AG04450 (cell line): ENCODE measurements around the gene SIN3B. TPM values are rescaled to one million over a fixed set of nuclear protein-coding genes. Genes with fewer than 3 reads are reported as not detected.

ENCODE experiments used
- CTCF ChIA-PET: fragments of 300-600, 350-600 bp; formaldehyde crosslinking; extraction: SDS; loops from one replicate; lab custom pipeline; 2022; ENCODE audit warnings: antibody characterized with exemption, inconsistent platforms; lab: Charles Lee
- POLR2A ChIA-PET: fragments of 350-600 bp; formaldehyde crosslinking; extraction: SDS; loops from one replicate; lab custom pipeline; 2021; ENCODE audit warnings: antibody characterized with exemption, inconsistent platforms; lab: Yijun Ruan, JAX
- DNase-seq: peaks from one replicate; pipeline ENCODE4 v3.0.0-alpha.2; 2011; ENCODE audit warnings: low read depth, low spot score
- H3K27ac ChIP-seq: one replicate; pipeline ENCODE4 v1.5.1; 2012; ENCODE audit warnings: low read depth, low read length, control low read depth
- H3K27me3 ChIP-seq: one replicate; pipeline ENCODE4 v1.6.0; 2012; ENCODE audit warnings: low read length; ENCODE audit not compliant: control insufficient read depth, insufficient read depth
- H3K4me3 ChIP-seq: 2 replicates; pipeline ENCODE4 v1.5.1; 2011; ENCODE audit warnings: mild to moderate bottlenecking, low read depth, low read length, control low read depth
- H3K9me3 ChIP-seq: 2 replicates; pipeline ENCODE4 v1.5.1; 2012; ENCODE audit warnings: low read length; ENCODE audit not compliant: control insufficient read depth, insufficient read depth
- CTCF ChIP-seq: IDR thresholded peaks from 2 replicates; pipeline ENCODE4 v1.5.1; 2011; ENCODE audit warnings: low read depth, low read length, control low read depth, inconsistent platforms
- polyA plus RNA-seq: library from polyadenylated mRNA; depleted of rRNA; stranded (reverse); fragments of >200 nt; gene quantifications from 2 replicates; pipeline ENCODE4 v1.2.3, GENCODE V29; 2011

Gene SIN3B
- polyA plus RNA-seq, 1 experiment = 18.8 TPM

- TF ChIP-seq CTCF = no peak
- CTCF ChIA-PET = no interaction called here
- Histone ChIP-seq H3K9me3 (peaks cover 44% of the 10 kb centered on the region), H3K27ac (no peak overlapping the region), H3K4me3 (no peak overlapping the region), H3K27me3 (peaks cover 4% of the 10 kb centered on the region)
- no peak for DNase-seq
- POLR2A ChIA-PET = no interaction called here
Measured at GRCh38 chr19:16917401-16917800, 88.2 kb downstream of the SIN3B start.

GRCh38 chr19:16919496-16919895 is 90.3 kb downstream of the SIN3B start:
- Histone ChIP-seq H3K9me3 (peaks cover 24% of the 10 kb centered on the region), H3K4me3 (no peak overlapping the region), H3K27me3 (peaks cover 4% of the 10 kb centered on the region), H3K27ac (no peak overlapping the region)
- POLR2A ChIA-PET = no interaction called here
- CTCF ChIA-PET = no interaction called here
- TF ChIP-seq CTCF = no peak
- no peak for DNase-seq

GRCh38 chr19:16920816-16921529 is 91.8 kb downstream of the SIN3B start:
- H3K27me3 ChIP-seq = no peaks in the 10 kb centered on the region
- ChIA-PET POLR2A (interaction anchor here (0.7 kb wide), 1 partner anchor 188 kb away, joined by 5 read pairs; no protein-coding TSS in a partner anchor), CTCF (interaction anchor here (0.6 to 0.7 kb wide), 2 partner anchors 150 to 242 kb away, joined by 3 read pairs; no protein-coding TSS in a partner anchor)
- TF ChIP-seq CTCF = no peak
- H3K27ac ChIP-seq = no peak overlapping the region
- no peak overlapping the region for H3K4me3 ChIP-seq
- peak; percentile 67 for DNase-seq
- H3K9me3 ChIP-seq = peaks cover 19% of the 10 kb centered on the region

GRCh38 chr19:16921766-16922591 is 92.8 kb downstream of the SIN3B start:
- H3K4me3 ChIP-seq = no peak overlapping the region
- ChIA-PET CTCF (no interaction called here), POLR2A (no interaction called here)
- H3K9me3 ChIP-seq = peaks cover 19% of the 10 kb centered on the region
- H3K27ac ChIP-seq = no peak overlapping the region
- no peak for TF ChIP-seq CTCF
- no peak for DNase-seq
- H3K27me3 ChIP-seq = no peaks in the 10 kb centered on the region

- no peak for TF ChIP-seq CTCF
- POLR2A ChIA-PET = no interaction called here
Measured at GRCh38 chr19:16922592-16922934, 93.4 kb downstream of the SIN3B start.

More at GRCh38 chr19:16922592-16922934, 93.4 kb downstream of the SIN3B start:
- Histone ChIP-seq H3K27ac (no peak overlapping the region), H3K4me3 (no peak overlapping the region), H3K9me3 (peaks cover 19% of the 10 kb centered on the region), H3K27me3 (no peaks in the 10 kb centered on the region)
- DNase-seq = no peak
- CTCF ChIA-PET = no interaction called here
